CD14-positive monocyte (primary cell): Measurements from ENCODE around the gene THRAP3. TPM values are rescaled to one million over a fixed set of nuclear protein-coding genes. Genes with fewer than 3 reads are reported as not detected.
A peak's percentile ranks its signal among the peaks of the same experiment; 100 is the strongest.

Source experiments
- DNase-seq, 3 donors: peaks; one replicate each; pipeline ENCODE4 v3.0.0-alpha.2; 2011 to 2022
- H2AFZ ChIP-seq: 2 replicates; pipeline ENCODE4 v1.6.0; 2012; ENCODE audit warnings: mild to moderate bottlenecking, low read depth, low read length, inconsistent platforms; ENCODE audit not compliant: insufficient read depth, poor library complexity, severe bottlenecking
- H3K27ac ChIP-seq, 2 donors: 1 replicate in 1 of 2; 2 replicates in 1 of 2; pipeline ENCODE4 v1.5.1; 2012 to 2013; ENCODE audit warnings: low read length in 2 of 2, control low read depth in 1 of 2, inconsistent platforms in 1 of 2, low read depth in 1 of 2, mild to moderate bottlenecking in 1 of 2
- H3K27me3 ChIP-seq, 2 donors: one replicate each; pipeline versions ENCODE4 v1.6.0 to v1.6.1; 2011 to 2013; ENCODE audit warnings: low read length in 2 of 2; ENCODE audit not compliant: control insufficient read depth in 2 of 2, insufficient read depth in 2 of 2
- H3K36me3 ChIP-seq, 2 donors: replicated peaks in 1 of 2; 1 replicate in 1 of 2; 2 replicates in 1 of 2; pipeline versions ENCODE4 v1.5.1 to v1.6.1; 2012 to 2013; ENCODE audit warnings: low read length in 2 of 2, control low read depth in 1 of 2, inconsistent platforms in 1 of 2, mild to moderate bottlenecking in 1 of 2; ENCODE audit not compliant: insufficient read depth in 2 of 2, control insufficient read depth in 1 of 2
- H3K4me1 ChIP-seq, 2 donors: 1 replicate in 1 of 2; 2 replicates in 1 of 2; pipeline versions ENCODE4 v1.5.1 to v1.6.1; 2012 to 2013; ENCODE audit warnings: low read length in 2 of 2, control low read depth in 1 of 2, inconsistent platforms in 1 of 2, mild to moderate bottlenecking in 1 of 2, moderate library complexity in 1 of 2; ENCODE audit not compliant: insufficient read depth in 2 of 2, control insufficient read depth in 1 of 2
- H3K4me2 ChIP-seq: replicated peaks from 2 replicates; pipeline ENCODE3; 2012; ENCODE audit warnings: low read length, moderate library complexity, mild to moderate bottlenecking; ENCODE audit not compliant: poor library complexity, severe bottlenecking; ENCODE audit errors: extremely low read depth
- H3K4me3 ChIP-seq, 3 experiments: fragments of 200-600 bp in 1 of 3; sonication (generic) in 1 of 3; replicated peaks in 1 of 3; 1 replicate in 2 of 3; 2 replicates in 1 of 3; pipeline ENCODE4 v1.5.1; 2011 to 2013; ENCODE audit warnings: low read length in 3 of 3, mild to moderate bottlenecking in 3 of 3, control low read depth in 2 of 3, low read depth in 2 of 3, inconsistent platforms in 1 of 3, moderate library complexity in 1 of 3
- H3K79me2 ChIP-seq: 2 replicates; pipeline ENCODE4 v1.6.0; 2012; ENCODE audit warnings: mild to moderate bottlenecking, control low read depth, inconsistent platforms, low read length, moderate library complexity; ENCODE audit not compliant: insufficient read depth
- H3K9ac ChIP-seq: 2 replicates; pipeline ENCODE4 v1.6.0; 2017; ENCODE audit warnings: low read length, mild to moderate bottlenecking; ENCODE audit not compliant: insufficient read depth, poor library complexity, severe bottlenecking
- H3K9me3 ChIP-seq, 2 donors: replicated peaks in 1 of 2; 1 replicate in 1 of 2; 2 replicates in 1 of 2; pipeline versions ENCODE4 v1.5.1 to v1.6.1; 2012 to 2013; ENCODE audit warnings: low read length in 2 of 2, control low read depth in 1 of 2; ENCODE audit not compliant: control insufficient read depth in 1 of 2, insufficient read depth in 1 of 2
- H4K20me1 ChIP-seq: 2 replicates; pipeline ENCODE4 v1.6.0; 2012; ENCODE audit warnings: mild to moderate bottlenecking, low read length, control low read depth, moderate library complexity; ENCODE audit not compliant: insufficient read depth
- H3K27ac Mint-ChIP-seq, 7 donors: one replicate each; pipeline ENCODE4 v1.8.0; 2020; ENCODE audit warnings: mild to moderate bottlenecking in 7 of 7, mixed read lengths in 7 of 7, moderate library complexity in 6 of 7, inconsistent platforms in 2 of 7
- H3K27me3 Mint-ChIP-seq, 3 donors: one replicate each; pipeline ENCODE4 v1.8.0; 2021 to 2022; ENCODE audit warnings: low read depth in 3 of 3, mild to moderate bottlenecking in 3 of 3, mixed read lengths in 3 of 3, moderate library complexity in 3 of 3, inconsistent platforms in 1 of 3
- H3K36me3 Mint-ChIP-seq, 2 donors: one replicate each; pipeline ENCODE4 v1.8.0; 2020; ENCODE audit warnings: mixed read lengths in 2 of 2, inconsistent platforms in 1 of 2, mild to moderate bottlenecking in 1 of 2
- H3K4me1 Mint-ChIP-seq: one replicate; pipeline ENCODE4 v1.8.0; 2020; ENCODE audit warnings: mild to moderate bottlenecking, mixed read lengths
- H3K4me3 Mint-ChIP-seq, 2 donors: one replicate each; pipeline ENCODE4 v1.8.0; 2020; ENCODE audit warnings: mild to moderate bottlenecking in 2 of 2, mixed read lengths in 2 of 2, moderate library complexity in 1 of 2
- H3K9me3 Mint-ChIP-seq, 7 donors: one replicate each; pipeline ENCODE4 v1.8.0; 2020 to 2022; ENCODE audit warnings: mixed read lengths in 7 of 7, mild to moderate bottlenecking in 6 of 7, moderate library complexity in 6 of 7, inconsistent platforms in 2 of 7
- WGBS: methylation state at CpG from one replicate; pipeline ENCODE4 v1.1.5; 2013; ENCODE audit warnings: missing lambda C conversion rate; ENCODE audit not compliant: insufficient coverage; 5-methylcytosine and 5-hydroxymethylcytosine counted together
- intact Hi-C, 2 donors: fragments of 100-400 bp; cut with micrococcal nuclease; formaldehyde crosslinking; loops; one replicate each; pipeline versions ENCODE4 v1.15.0 to v1.15.1; 2023
- polyA plus RNA-seq, 3 donors: library from polyadenylated mRNA; depleted of rRNA in 1 of 3; unstranded in 2 of 3; stranded (reverse) in 1 of 3; fragments of 300-500 nt in 2 of 3; fragments of >200 nt in 1 of 3; fragmentation: Illumina TruSeq in 2 of 3; gene quantifications; 1 replicate in 2 of 3; 2 replicates in 1 of 3; pipeline ENCODE4 v1.2.3, GENCODE V29; 2012 to 2021
- TF ChIP-seq, protein P1 (sequence below): fragments of 200-600 bp; IDR thresholded peaks from one replicate; pipeline ENCODE4 v1.8.0; 2022; ENCODE audit warnings: antibody characterized with exemption, mild to moderate bottlenecking

THRAP3 gene
- polyA plus RNA-seq, 3 donors = 30.1 to 63.4 (median 35.7) TPM

DNA sequence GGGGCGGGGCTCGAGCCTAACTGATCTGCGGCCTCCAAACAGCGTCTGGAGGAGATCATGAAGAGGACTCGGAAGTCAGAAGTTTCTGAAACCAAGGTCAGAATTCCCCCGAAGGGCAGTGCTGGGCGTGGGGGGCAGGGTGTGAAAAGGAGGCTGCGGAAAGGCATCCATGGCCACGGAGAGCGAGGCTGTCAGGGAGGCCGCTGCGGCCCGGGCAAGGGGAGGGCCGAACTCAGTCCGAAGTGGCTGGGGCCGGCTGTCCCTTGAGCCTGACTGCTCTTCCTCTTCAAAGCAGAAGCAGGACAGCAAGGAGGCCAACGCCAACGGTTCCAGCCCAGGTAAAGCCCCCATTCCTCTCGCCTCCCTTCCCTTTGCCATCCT lies 45.0 kb upstream of the THRAP3 start:
- Histone ChIP-seq H3K9me3 (no peaks in the 10 kb centered on the region), H3K27ac (no peak overlapping the region), H3K4me2 (no peak overlapping the region), H3K4me3 (no peak overlapping the region), H3K36me3 (peaks cover 73 to 75% of the 10 kb centered on the region in 2 donors), H3K27me3 (no peaks in the 10 kb centered on the region), H3K79me2 (peaks cover 2% of the 10 kb centered on the region), H3K9ac (no peak overlapping the region), H3K4me1 (no peaks in the 10 kb centered on the region), H2AFZ (no peak overlapping the region), H4K20me1 (peaks cover 78% of the 10 kb centered on the region)
- H3K4me3 Mint-ChIP-seq = no peak overlapping the region
- H3K27ac Mint-ChIP-seq = peak overlapping the region in 4 of 7 donors; percentile 46 to 85 (median 58)
- DNase-seq = no peak
- peaks cover 0 to 1% (median 0%) of the 10 kb centered on the region in 7 donors for H3K9me3 Mint-ChIP-seq
- intact Hi-C loops = no loop called here
- H3K27me3 Mint-ChIP-seq = peaks cover 0 to 4% (median 0%) of the 10 kb centered on the region in 3 donors
- peaks cover 65 to 81% of the 10 kb centered on the region in 2 donors for H3K36me3 Mint-ChIP-seq
- H3K4me1 Mint-ChIP-seq = no peaks in the 10 kb centered on the region
- TF ChIP-seq, protein P1, sequence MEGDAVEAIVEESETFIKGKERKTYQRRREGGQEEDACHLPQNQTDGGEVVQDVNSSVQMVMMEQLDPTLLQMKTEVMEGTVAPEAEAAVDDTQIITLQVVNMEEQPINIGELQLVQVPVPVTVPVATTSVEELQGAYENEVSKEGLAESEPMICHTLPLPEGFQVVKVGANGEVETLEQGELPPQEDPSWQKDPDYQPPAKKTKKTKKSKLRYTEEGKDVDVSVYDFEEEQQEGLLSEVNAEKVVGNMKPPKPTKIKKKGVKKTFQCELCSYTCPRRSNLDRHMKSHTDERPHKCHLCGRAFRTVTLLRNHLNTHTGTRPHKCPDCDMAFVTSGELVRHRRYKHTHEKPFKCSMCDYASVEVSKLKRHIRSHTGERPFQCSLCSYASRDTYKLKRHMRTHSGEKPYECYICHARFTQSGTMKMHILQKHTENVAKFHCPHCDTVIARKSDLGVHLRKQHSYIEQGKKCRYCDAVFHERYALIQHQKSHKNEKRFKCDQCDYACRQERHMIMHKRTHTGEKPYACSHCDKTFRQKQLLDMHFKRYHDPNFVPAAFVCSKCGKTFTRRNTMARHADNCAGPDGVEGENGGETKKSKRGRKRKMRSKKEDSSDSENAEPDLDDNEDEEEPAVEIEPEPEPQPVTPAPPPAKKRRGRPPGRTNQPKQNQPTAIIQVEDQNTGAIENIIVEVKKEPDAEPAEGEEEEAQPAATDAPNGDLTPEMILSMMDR = no peak
- 100% methylated on average over 12 of the region's 19 CpGs for WGBS

DNA sequence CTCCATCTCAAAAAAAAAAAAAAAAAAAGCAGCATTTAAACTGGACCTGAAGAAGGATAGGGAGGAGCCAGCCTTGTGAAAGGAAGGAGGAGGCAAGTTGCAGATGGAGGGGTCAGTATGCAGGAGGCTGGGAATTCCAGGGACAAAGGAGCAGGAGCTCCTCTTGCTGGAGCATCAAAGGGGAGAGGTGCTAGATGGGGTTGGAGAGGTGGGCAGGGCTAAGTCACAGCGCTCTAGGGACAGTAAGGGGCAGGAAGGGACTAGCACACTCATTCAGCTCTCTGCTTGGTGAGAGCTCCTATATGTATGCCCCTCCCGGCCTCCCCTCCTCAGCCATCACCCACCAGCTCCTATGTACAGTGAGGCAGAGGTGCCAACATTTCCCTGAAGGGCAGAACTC lies 41.5 kb upstream of the THRAP3 start:
- Mint-ChIP-seq H3K27ac (peak overlapping the region in 4 of 7 donors; percentile 7 to 71 (median 49)), H3K9me3 (peaks cover 0 to 1% (median 0%) of the 10 kb centered on the region in 7 donors)

More for the DNA sequence above, 41.5 kb upstream of the THRAP3 start:
- Mint-ChIP-seq H3K4me1 (no peaks in the 10 kb centered on the region), H3K4me3 (no peak overlapping the region), H3K36me3 (peaks cover 35 to 48% of the 10 kb centered on the region in 2 donors), H3K27me3 (no peaks in the 10 kb centered on the region)
- H3K27ac ChIP-seq = peak overlapping the region in 1 of 2 donors; percentile 44
- H3K27me3 ChIP-seq = no peaks in the 10 kb centered on the region
- intact Hi-C loops = loop anchor here in 1 of 2 donors (10.0 kb wide), 1 partner anchor 102 kb away; no protein-coding TSS in a partner anchor
- no peaks in the 10 kb centered on the region for H3K79me2 ChIP-seq
- TF ChIP-seq, protein P1 = no peak
- H3K36me3 ChIP-seq = peaks cover 40 to 42% of the 10 kb centered on the region in 2 donors
- WGBS = no CpG with 5 or more reads among the region's 2 CpGs
- no peaks in the 10 kb centered on the region for H3K9me3 ChIP-seq
- no peak overlapping the region for H3K9ac ChIP-seq
- peaks cover 44% of the 10 kb centered on the region for H4K20me1 ChIP-seq
- no peak for DNase-seq
- no peak overlapping the region for H3K4me3 ChIP-seq
- H2AFZ ChIP-seq = no peak overlapping the region
- no peak overlapping the region for H3K4me2 ChIP-seq
- H3K4me1 ChIP-seq = peaks cover under 1 to 3% of the 10 kb centered on the region in 2 donors
